Activated CD4-positive, CD25-positive, alpha-beta regulatory T cell treated with anti-CD3 and anti-CD28 coated beads, Interleukin-2, amount 50 U/mL, for 16 hours (primary cell): ENCODE measurements around the gene TMA16.
"Not testable (repeated sequence)": the region's sequence is repeated elsewhere in the genome, so short reads cannot be mapped to it uniquely, and the experiment has no call there.

Experiments
- DNase-seq: peaks from one replicate; pipeline ENCODE4 v3.0.0-alpha.2; 2020; ENCODE audit warnings: low read depth, low spot score

Gene TMA16

GRCh38 chr4:163494360-163495241 is at the start of gene TMA16:
TSS of gene TMA16 (plus strand) at chr4:163494690. CDS start at chr4:163494802, 112 bp downstream.
- DNase-seq, result peak; percentile 61

- not testable (repeated sequence) for DNase-seq
These were observed 47.5 kb upstream of the TMA16 start for GRCh38 chr4:163447023-163447422.

DNA sequence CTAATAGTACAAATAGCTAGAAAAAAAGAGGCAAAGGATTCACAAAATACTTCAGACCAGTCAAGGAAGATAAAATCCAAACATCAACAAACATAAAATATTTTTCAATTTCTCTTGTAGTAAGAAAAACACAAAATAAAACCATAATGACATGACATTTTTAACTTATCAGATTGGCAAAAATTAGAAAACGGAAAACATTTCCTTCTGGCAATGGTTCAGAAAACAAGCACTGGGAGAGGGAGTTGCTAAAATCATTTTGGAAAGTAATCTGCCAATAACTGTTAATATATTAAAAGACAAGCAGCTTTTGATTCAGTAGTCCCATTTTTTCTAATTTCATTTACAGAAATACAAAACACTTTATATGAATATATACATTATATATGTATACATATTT is 47.0 kb upstream of the TMA16 start:
- DNase-seq, result no peak

DNA sequence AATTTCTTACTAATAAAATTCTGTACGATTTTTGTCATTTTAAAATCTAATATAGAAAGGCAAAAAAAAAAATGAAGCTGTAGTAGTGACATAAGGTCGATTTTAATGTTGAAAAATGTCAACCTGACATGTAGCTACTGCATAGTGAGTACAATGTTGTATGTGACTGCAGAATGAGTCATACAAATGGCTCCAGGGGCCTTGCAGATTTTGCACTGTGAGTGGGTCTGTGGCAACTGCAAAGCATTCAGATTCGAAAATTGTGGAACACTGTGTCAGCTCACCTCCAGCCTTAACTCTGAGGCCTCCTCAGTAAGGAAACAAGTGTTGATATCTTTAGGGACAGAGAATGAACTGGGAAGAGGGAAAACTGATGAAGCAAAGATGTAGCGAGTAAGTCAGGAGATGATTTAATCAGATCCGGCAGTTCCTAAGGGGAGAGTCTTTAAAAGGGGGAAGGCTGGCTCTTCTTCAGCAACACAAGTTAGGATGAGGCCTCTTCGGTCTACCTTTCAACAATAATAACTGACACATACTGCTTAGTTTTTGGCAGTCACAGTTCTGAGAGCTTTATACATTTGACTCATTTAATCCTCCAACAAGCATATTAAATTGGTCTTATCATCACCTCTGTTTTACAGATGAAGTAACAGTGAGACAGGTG is 45.8 kb upstream of the TMA16 start:
- no peak for DNase-seq

- no peak for DNase-seq
These were observed 31.9 kb upstream of the TMA16 start for GRCh38 chr4:163462556-163462955.

GRCh38 chr4:163467082-163467770 is 27.3 kb upstream of the TMA16 start:
- no peak for DNase-seq

- DNase-seq, result no peak
These were observed 24.1 kb upstream of the TMA16 start for GRCh38 chr4:163470391-163470790.

DNA sequence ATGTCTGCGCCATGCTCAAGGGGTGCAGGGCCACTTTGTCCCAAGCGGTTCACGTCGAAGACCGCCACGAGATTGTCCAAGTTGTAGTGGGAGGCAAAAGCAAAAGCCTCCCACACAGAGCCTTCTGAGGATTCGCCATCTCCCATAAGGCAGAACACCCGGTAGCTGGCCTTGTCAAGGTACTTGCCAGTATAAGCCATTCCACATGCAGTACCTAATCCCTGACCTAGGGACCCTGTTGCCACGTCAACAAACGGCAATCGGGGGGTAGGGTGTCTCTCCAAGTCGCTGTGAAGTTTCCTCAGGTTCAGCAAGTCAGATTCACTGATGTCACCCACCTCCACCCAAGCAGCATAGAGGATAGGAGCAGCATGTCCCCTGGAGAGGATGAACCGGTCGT is 21.4 kb upstream of the TMA16 start:
- no peak for DNase-seq

DNA sequence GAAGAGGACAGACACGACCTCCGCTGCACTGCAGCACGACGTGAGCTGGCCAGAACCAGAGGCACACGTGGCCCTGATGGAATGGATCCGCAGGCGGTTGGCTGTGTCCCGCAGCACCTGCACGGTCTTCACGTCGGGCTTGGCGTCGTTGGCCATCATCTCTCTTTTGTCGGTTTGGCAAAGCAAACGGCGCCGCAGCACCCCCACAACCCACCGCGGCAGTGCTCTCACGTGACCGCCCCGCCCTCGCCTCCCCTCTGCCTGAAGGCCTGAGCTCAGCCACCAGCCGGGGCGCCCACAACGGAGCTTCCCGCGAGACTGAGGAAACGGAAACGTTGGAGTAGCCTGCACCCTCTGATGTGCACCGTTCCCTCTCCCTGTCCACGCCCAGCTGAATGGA is 20.9 kb upstream of the TMA16 start, which contains the start of gene TKTL2:
TKTL2 (minus strand) TSS at position 179 of the 400 bp plus-strand sequence; CDS start at position 159, 20 bp downstream.
- no peak for DNase-seq

DNA sequence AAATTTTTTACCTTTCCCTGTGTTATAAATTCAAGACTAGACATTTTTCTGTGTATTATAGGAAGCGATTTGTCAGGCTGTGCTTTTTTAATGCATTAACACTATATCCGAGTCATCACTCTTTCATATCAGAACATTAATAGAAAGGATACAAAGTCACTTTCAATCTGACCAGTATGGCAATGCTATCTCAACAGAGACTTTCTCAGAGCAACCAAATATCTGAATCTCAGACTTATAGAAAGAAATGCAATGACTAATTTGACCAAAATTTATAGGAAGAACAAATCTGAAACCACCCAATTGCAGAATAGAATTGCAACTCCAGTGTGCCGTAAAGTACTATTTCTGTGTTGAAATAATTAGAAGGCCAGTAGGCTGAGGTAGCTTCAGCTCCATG is 20.5 kb upstream of the TMA16 start:
- no peak for DNase-seq

GRCh38 chr4:163476761-163477438 is 17.6 kb upstream of the TMA16 start:
- no peak for DNase-seq

DNA sequence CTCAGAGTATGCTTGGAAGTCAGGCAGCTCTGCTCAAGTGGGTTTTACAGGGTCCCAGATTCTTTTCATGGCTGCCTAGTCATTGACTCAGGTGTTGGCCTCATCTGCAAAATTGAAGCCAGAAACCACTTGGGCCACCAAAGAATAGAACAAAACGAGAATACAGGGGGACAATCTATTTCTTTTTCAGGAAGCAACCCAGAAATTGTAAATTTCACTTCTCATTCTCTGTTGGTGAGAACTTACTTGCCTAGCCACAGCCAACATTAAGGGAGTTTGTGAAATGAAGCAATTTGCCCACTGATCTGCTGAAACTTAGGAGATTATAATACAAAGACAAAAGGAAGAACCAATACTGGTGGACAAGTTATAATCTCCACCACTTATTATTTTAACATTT is 12.3 kb upstream of the TMA16 start:
- no peak for DNase-seq

DNA sequence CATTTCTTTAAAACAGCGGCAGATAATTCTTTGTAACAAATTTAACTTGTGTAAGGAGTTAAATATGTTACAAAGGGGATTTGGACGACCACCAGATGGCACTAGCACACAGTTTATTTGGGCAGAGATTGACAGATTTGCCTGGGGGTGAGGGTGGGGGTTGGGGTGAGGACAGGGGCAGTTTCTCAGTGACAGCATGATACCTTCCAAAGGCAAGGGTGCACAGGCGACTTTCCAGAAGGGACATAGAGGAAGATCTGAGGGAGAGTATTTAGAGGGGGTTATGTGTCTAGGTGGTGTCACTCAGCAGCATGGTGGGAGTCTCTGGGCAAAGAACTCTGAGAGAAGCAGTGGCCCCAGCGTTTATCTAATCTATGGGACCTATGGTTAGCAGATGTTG is 9.6 kb upstream of the TMA16 start:
- DNase-seq, result peak; percentile 31

DNA sequence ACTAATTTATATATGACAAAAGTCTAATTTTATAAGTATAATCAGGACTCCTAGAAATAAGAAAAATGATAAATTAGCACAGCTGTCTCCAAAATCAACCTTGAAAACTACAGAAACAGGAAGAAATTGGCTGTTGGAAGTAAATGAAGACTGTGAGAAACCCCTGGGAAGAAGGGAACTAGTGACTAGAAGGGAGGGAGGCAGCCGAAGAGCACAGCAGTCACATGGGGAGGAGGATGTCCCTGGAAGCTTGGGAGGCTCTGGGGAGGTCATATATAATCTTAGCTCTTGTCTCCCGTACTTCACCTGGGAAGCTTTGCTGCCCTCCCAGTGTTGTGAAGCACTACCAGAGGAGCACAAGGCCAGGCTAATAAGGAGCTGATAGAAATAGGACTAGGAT is 8.9 kb upstream of the TMA16 start:
- no peak for DNase-seq

DNA sequence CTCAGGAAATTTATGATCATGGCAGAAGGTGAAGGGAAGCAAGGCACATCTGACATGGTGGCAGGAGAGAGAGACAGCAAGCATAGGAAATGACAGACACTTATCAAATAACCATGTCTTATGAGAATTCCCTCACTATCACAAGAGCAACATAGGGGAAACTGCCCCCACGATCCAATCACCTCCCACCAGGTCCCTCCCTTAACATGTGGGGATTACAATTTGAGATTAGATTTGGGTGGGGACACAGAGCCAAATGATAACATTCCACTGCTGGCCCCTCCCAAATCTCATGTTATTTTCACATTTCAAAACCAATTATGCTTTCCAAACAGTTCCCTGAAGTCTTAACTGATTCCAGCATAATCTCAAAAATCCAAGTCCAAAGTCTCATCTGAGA is 8.2 kb upstream of the TMA16 start:
- no peak for DNase-seq

GRCh38 chr4:163489929-163490328 is 4.6 kb upstream of the TMA16 start:
- no peak for DNase-seq

DNA sequence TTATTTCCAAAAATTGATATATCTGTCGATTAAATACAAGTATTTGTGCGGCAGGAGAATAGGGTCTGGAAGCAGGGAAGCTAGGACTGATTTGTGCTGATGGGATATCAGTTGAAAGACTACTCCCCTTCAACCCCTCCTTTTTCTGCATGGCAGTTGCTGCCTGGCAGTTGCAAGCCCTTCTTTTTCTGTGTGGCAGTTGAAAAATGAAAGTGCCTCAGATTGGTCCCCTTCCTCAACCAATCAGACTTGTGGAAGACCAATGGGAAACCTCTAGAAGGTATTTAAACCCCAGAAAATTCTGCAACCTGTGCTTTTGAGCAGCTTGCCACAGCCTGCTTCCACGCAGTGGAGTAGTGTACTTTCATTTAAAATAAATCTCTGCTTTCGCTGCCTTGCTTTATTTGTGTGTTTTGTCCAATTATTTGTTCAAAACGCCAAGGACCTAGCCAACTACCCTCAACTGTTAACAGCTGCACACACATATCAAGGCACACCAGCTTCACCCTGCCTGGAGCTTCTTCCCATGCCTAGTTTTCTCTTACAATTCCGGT is 1.5 kb upstream of the TMA16 start:
- DNase-seq, result no peak

DNA sequence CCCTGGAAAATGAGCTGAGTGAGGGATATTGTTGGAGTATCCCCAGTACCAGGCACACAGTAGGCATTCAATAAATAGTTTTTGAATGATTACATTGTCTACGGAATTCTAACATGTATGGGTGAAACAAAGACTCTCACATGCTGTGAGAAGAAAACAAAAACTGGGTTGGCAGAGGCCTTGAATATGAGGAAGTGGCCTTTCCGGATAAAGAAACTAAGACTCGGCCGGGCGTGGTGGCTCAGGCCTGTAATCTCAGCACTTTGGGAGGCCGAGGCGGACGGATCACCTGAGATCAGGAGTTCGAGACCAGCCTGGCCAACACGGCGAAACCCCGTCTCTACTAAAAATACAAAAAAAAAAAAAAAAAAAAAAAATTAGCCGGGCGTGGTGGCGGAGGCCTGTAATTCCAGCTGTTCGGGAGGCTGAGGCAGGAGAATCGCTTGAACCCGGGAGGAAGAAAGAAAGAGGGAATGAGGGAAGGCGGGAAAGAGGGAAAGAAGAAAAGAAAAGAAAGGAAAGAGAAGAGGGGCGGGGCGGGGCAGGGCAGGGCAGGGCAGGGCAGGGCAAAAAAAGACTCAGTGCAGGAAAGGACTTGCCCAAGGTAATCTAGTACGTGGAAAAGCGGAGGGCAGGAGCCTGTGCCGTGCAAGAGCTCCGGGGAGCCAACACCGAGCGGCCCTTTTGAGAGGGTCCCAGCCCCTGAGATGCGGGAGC is 689 bp upstream of the TMA16 start:
- DNase-seq, result no peak

GRCh38 chr4:163495900-163496299 is 1.4 kb downstream of the TMA16 start:
- no peak for DNase-seq

GRCh38 chr4:163500586-163500985 is 6.1 kb downstream of the TMA16 start:
- no peak for DNase-seq

DNA sequence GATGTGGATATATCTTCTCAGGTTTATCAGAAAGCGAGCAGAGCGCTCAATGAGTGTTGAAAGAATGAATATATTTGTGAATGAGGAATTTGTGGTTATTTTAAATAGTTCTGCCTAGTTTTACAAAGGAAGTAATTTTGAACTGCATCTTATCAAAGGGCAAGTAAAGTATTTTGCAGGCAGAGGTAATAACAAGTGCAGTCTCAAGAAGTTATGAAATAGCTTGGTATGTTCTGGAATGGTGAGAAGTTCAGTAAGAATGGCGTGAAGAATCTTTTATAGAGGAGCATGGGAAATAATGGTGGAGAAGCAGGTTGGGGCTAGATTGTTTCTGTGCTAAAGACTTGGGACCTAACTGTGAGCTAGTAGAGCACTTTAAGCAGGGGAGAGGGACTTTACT is 10.9 kb downstream of the TMA16 start:
- DNase-seq, result no peak
